SK-N-SH (cell line): ENCODE measurements around the gene LAMTOR2. TPM values are rescaled to one million over a fixed set of nuclear protein-coding genes. Genes with fewer than 3 reads are reported as not detected.

Experiments used
- CTCF ChIA-PET: fragments of 300-600, 350-600 bp; formaldehyde crosslinking; extraction: SDS; loops from one replicate; lab custom pipeline; 2021; lab: Yijun Ruan, JAX
- POLR2A ChIA-PET: fragments of 350-600 bp; sonication (Branson Sonifier 250); formaldehyde crosslinking; extraction: SDS; loops from one replicate; lab custom pipeline; 2020; ENCODE audit warnings: antibody characterized with exemption, inconsistent platforms; lab: Yijun Ruan, JAX
- DNase-seq: peaks from one replicate; pipeline ENCODE4 v3.0.0; 2012
- H2AFZ ChIP-seq: fragments of 200-600 bp; sonication (generic); 2 replicates; pipeline ENCODE4 v1.8.1; 2016; ENCODE audit warnings: antibody characterized with exemption, mild to moderate bottlenecking, low read depth
- H3F3A ChIP-seq: fragments of 200-600 bp; sonication (generic); replicated peaks from 2 replicates; pipeline ENCODE3; 2016; ENCODE audit warnings: antibody characterized with exemption, mild to moderate bottlenecking; ENCODE audit not compliant: insufficient read depth
- H3K27ac ChIP-seq, 2 experiments: fragments of 200-500 bp in 1 of 2; fragments of 200-600 bp in 1 of 2; sonication (Bioruptor generic) in 1 of 2; sonication (generic), shearing (Covaris generic) in 1 of 2; 2 replicates each; pipeline versions ENCODE4 v1.5.1 to v1.6.1; 2014 to 2016; ENCODE audit warnings: low read depth in 2 of 2, inconsistent platforms in 1 of 2, low read length in 1 of 2, mild to moderate bottlenecking in 1 of 2, mixed read lengths in 1 of 2
- H3K27me3 ChIP-seq: fragments of 200-600 bp; sonication (generic), shearing (Covaris generic); 2 replicates; pipeline ENCODE4 v1.6.1; 2016; ENCODE audit warnings: mixed run types; ENCODE audit not compliant: insufficient read depth
- H3K36me3 ChIP-seq, 2 experiments: fragments of 200-500 bp in 1 of 2; fragments of 200-600 bp in 1 of 2; sonication (Bioruptor generic) in 1 of 2; sonication (generic) in 1 of 2; replicated peaks in 1 of 2; 2 replicates each; pipeline versions ENCODE3 to v1.5.1; 2014 to 2016; ENCODE audit warnings: low read length in 1 of 2, mild to moderate bottlenecking in 1 of 2; ENCODE audit not compliant: insufficient read depth in 2 of 2, control insufficient read depth in 1 of 2
- H3K4me1 ChIP-seq, 2 experiments: fragments of 200-500 bp in 1 of 2; fragments of 200-600 bp in 1 of 2; sonication (Bioruptor generic) in 1 of 2; sonication (generic), shearing (Covaris generic) in 1 of 2; 2 replicates each; pipeline versions ENCODE4 v1.5.1 to v1.6.1; 2014 to 2016; ENCODE audit warnings: low read depth in 1 of 2, low read length in 1 of 2, mixed run types in 1 of 2; ENCODE audit not compliant: insufficient read depth in 2 of 2, control insufficient read depth in 1 of 2
- H3K4me2 ChIP-seq: fragments of 200-600 bp; sonication (generic), shearing (Covaris generic); 2 replicates; pipeline ENCODE4 v1.6.1; 2017; ENCODE audit warnings: mixed run types
- H3K4me3 ChIP-seq, 2 experiments: fragments of 200-500 bp in 1 of 2; fragments of 200-600 bp in 1 of 2; sonication (Bioruptor generic) in 1 of 2; sonication (generic), shearing (Covaris generic) in 1 of 2; 2 replicates each; pipeline versions ENCODE4 v1.5.1 to v1.8.1; 2014 to 2016; ENCODE audit warnings: low read depth in 2 of 2, inconsistent platforms in 1 of 2, low read length in 1 of 2, mild to moderate bottlenecking in 1 of 2, mixed read lengths in 1 of 2, moderate library complexity in 1 of 2
- H3K79me2 ChIP-seq: fragments of 200-600 bp; sonication (generic); 2 replicates; pipeline ENCODE4 v1.8.1; 2017; ENCODE audit warnings: mild to moderate bottlenecking; ENCODE audit not compliant: insufficient read depth
- H3K9ac ChIP-seq: fragments of 200-600 bp; sonication (generic); 2 replicates; pipeline ENCODE4 v1.6.1; 2017; ENCODE audit warnings: mixed run types
- H3K9me2 ChIP-seq: fragments of 200-600 bp; sonication (generic); 2 replicates; pipeline ENCODE4 v1.6.1; 2017; ENCODE audit warnings: mixed run types
- H3K9me3 ChIP-seq: fragments of 200-600 bp; sonication (generic); 2 replicates; pipeline ENCODE4 v1.6.1; 2017; ENCODE audit warnings: mixed run types, mild to moderate bottlenecking, moderate library complexity
- H4K20me1 ChIP-seq: fragments of 200-600 bp; sonication (generic); 2 replicates; pipeline ENCODE4 v1.6.1; 2017; ENCODE audit warnings: mild to moderate bottlenecking, mixed run types; ENCODE audit not compliant: insufficient read depth
- CHD2 ChIP-seq: fragments of 150-350 bp; IDR thresholded peaks from 2 replicates; pipeline ENCODE4 v1.6.1; 2018; ENCODE audit warnings: low read length; ENCODE audit not compliant: partially characterized antibody
- ELF1 ChIP-seq: IDR thresholded peaks from 2 replicates; pipeline ENCODE4 v1.4.0; 2012
- EZH2phosphoT487 ChIP-seq: fragments of 200-600 bp; sonication (generic); IDR thresholded peaks from 2 replicates; pipeline ENCODE4 v1.6.1; 2017; ENCODE audit warnings: low read depth, mixed run types, mild to moderate bottlenecking, antibody characterized with exemption, moderate library complexity, borderline replicate concordance
- FOSL2 ChIP-seq: IDR thresholded peaks from 2 replicates; pipeline ENCODE4 v1.4.0; 2012; ENCODE audit warnings: low read depth, mild to moderate bottlenecking, moderate library complexity, borderline replicate concordance
- GABPA ChIP-seq: IDR thresholded peaks from 2 replicates; pipeline ENCODE4 v1.4.0; 2012; ENCODE audit warnings: low read depth, mild to moderate bottlenecking
- GATA2 ChIP-seq: sonication (generic); formaldehyde crosslinking; IDR thresholded peaks from 2 replicates; pipeline ENCODE4 v1.5.0; 2020; ENCODE audit warnings: mild to moderate bottlenecking, missing genetic modification reagents
- JUND ChIP-seq: IDR thresholded peaks from 2 replicates; pipeline ENCODE4 v1.4.0; 2012
- MEF2A ChIP-seq: IDR thresholded peaks from 2 replicates; pipeline ENCODE4 v1.4.0; 2012; ENCODE audit warnings: low read depth, borderline replicate concordance
- MXI1 ChIP-seq: IDR thresholded peaks from 2 replicates; pipeline ENCODE4 v1.6.1; 2012; ENCODE audit warnings: mild to moderate bottlenecking, low read depth, low read length, improper control_type of control experiment
- NRF1 ChIP-seq: IDR thresholded peaks from 2 replicates; pipeline ENCODE4 v1.6.1; 2012; ENCODE audit warnings: low read depth, mild to moderate bottlenecking, low read length
- RCOR1 ChIP-seq: fragments of 150-350 bp; IDR thresholded peaks from 2 replicates; pipeline ENCODE4 v1.6.1; 2017; ENCODE audit warnings: antibody characterized with exemption, low read length
- RXRA ChIP-seq: IDR thresholded peaks from 2 replicates; pipeline ENCODE4 v1.4.0; 2012; ENCODE audit warnings: low read depth, mild to moderate bottlenecking, borderline replicate concordance
- SIN3A ChIP-seq: IDR thresholded peaks from 2 replicates; pipeline ENCODE4 v1.6.1; 2012; ENCODE audit warnings: low read depth, mild to moderate bottlenecking, low read length, moderate library complexity, borderline replicate concordance
- TCF12 ChIP-seq: IDR thresholded peaks from 2 replicates; pipeline ENCODE4 v1.4.0; 2012
- TEAD4 ChIP-seq: IDR thresholded peaks from 2 replicates; pipeline ENCODE4 v1.4.0; 2012; ENCODE audit warnings: mild to moderate bottlenecking, borderline replicate concordance; ENCODE audit not compliant: insufficient read depth
- WGBS: methylation state at CpG from one replicate; pipeline ENCODE4 v1.1.6; 2017; ENCODE audit warnings: low lambda C conversion rate; 5-methylcytosine and 5-hydroxymethylcytosine counted together
- polyA plus RNA-seq, 3 experiments: library from polyadenylated mRNA; depleted of rRNA; stranded (reverse); fragments of >200 nt; gene quantifications; 2 replicates each; pipeline ENCODE4 v1.2.3, GENCODE V29; 2012
- TF ChIP-seq, protein P1 (sequence below): fragments of 200-600 bp; sonication (generic); IDR thresholded peaks from 2 replicates; pipeline ENCODE4 v1.6.1; 2017; ENCODE audit warnings: antibody characterized with exemption, mild to moderate bottlenecking, moderate library complexity
- TF ChIP-seq, protein P2 (sequence below): fragments of 150-350 bp; IDR thresholded peaks from 2 replicates; pipeline ENCODE4 v1.6.1; 2016; ENCODE audit warnings: mild to moderate bottlenecking, low read depth, low read length
- TF ChIP-seq, protein P3 (sequence below): IDR thresholded peaks from 2 replicates; pipeline ENCODE4 v1.6.1; 2012; ENCODE audit warnings: mild to moderate bottlenecking, low read depth, low read length, moderate library complexity
- TF ChIP-seq, protein P4 (sequence below): IDR thresholded peaks from 2 replicates; pipeline ENCODE4 v1.4.0; 2012; ENCODE audit warnings: low read depth

LAMTOR2 gene
- polyA plus RNA-seq, 1 of the 3 experiments (the other 2 are of a cell fraction): 230 TPM

DNA sequence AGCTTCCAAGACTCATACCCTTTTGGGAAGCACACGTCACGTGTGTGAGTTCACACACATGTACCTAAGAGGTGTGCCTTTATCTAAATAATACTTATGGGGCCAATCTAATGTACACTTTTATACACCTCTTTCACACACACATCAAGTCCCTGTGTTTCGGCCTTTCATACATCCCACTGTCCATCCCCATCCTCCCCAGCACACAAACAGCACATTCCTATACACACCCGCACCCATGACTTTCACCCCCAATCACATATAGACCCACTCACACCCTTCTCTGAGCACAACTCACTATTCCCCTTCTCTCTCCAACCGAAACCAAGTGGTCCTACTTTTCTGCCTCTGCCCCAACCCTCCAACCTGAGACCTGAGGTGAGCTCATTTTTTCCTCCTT lies 24.1 kb downstream of the LAMTOR2 start:
- 95% methylated on average over 5 of the region's 5 CpGs for WGBS
- TF ChIP-seq RCOR1 (no peak), MXI1 (no peak), NRF1 (no peak), RXRA (no peak)
- TF ChIP-seq, protein P1, sequence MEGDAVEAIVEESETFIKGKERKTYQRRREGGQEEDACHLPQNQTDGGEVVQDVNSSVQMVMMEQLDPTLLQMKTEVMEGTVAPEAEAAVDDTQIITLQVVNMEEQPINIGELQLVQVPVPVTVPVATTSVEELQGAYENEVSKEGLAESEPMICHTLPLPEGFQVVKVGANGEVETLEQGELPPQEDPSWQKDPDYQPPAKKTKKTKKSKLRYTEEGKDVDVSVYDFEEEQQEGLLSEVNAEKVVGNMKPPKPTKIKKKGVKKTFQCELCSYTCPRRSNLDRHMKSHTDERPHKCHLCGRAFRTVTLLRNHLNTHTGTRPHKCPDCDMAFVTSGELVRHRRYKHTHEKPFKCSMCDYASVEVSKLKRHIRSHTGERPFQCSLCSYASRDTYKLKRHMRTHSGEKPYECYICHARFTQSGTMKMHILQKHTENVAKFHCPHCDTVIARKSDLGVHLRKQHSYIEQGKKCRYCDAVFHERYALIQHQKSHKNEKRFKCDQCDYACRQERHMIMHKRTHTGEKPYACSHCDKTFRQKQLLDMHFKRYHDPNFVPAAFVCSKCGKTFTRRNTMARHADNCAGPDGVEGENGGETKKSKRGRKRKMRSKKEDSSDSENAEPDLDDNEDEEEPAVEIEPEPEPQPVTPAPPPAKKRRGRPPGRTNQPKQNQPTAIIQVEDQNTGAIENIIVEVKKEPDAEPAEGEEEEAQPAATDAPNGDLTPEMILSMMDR: no peak
- TF ChIP-seq, all 33 proteins: peak for 0
- no peak overlapping the region for H2AFZ ChIP-seq
- peaks cover 2% of the 10 kb centered on the region for H3F3A ChIP-seq
- POLR2A ChIA-PET: interaction anchor here (2.4 kb wide), 1 partner anchor 8 kb away, joined by 7 read pairs; no protein-coding TSS in a partner anchor
- H3K9ac ChIP-seq: no peak overlapping the region
- no peak for DNase-seq
- H3K9me2 ChIP-seq: no peaks in the 10 kb centered on the region
- H3K9me3 ChIP-seq: no peaks in the 10 kb centered on the region
- H3K4me2 ChIP-seq: peak overlapping the region; percentile 86
- H3K4me1 ChIP-seq: peaks cover 3 to 34% of the 10 kb centered on the region in 2 experiments; a peak in 2 of 4 replicates
- CTCF ChIA-PET: interaction anchor here (0.7 to 3.1 kb wide), 6 partner anchors 12 to 181 kb away, joined by 3 to 15 read pairs (median 3); no protein-coding TSS in a partner anchor
- peaks cover 6 to 45% of the 10 kb centered on the region in 2 experiments for H3K36me3 ChIP-seq
- peak overlapping the region in 1 of 2 experiments; percentile 79; a peak in 2 of 4 replicates for H3K4me3 ChIP-seq
- peaks cover 90% of the 10 kb centered on the region for H3K79me2 ChIP-seq
- peaks cover 58% of the 10 kb centered on the region for H4K20me1 ChIP-seq
- H3K27me3 ChIP-seq: no peaks in the 10 kb centered on the region
- H3K27ac ChIP-seq: no peak overlapping the region

DNA sequence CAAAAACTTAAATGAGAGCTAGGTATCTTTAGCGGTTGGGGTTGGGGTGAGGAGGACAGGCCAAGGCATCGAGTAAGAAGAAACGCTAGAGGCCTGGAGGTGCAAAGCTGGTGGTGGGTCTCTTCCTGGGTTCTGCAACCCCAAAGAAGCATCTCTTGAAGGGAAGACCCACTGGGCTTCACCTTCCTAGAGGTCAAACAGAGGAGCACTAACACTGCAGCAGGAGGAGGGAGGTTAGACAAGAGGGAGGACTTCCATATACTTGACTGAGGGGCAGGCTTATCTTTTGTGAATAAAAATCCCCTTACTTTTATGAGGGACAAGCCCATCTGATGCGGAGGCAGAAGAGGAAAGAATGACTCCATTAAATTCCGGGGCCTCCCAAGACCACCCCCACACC lies 25.2 kb downstream of the LAMTOR2 start:
- Histone ChIP-seq H3K36me3 (peaks cover 2 to 36% of the 10 kb centered on the region in 2 experiments), H3K4me3 (peak overlapping the region; percentile 79 to 88), H3K9me2 (no peaks in the 10 kb centered on the region), H3F3A (no peaks in the 10 kb centered on the region), H3K9me3 (no peaks in the 10 kb centered on the region), H4K20me1 (peaks cover 52% of the 10 kb centered on the region), H3K27me3 (no peaks in the 10 kb centered on the region), H3K9ac (peak overlapping the region; percentile 90), H3K79me2 (peaks cover 93% of the 10 kb centered on the region), H2AFZ (no peak overlapping the region), H3K27ac (peak overlapping the region; percentile 1 to 12; a peak in 1 of 4 replicates), H3K4me1 (peaks cover 14 to 42% of the 10 kb centered on the region in 2 experiments; a peak in 3 of 4 replicates), H3K4me2 (peak overlapping the region; percentile 86)
- ChIA-PET CTCF (interaction anchor here (0.7 to 3.1 kb wide), 4 partner anchors 10 to 200 kb away, joined by 3 to 15 read pairs (median 4); no protein-coding TSS in a partner anchor), POLR2A (interaction anchor here (2.4 kb wide), 1 partner anchor 9 kb away, joined by 7 read pairs; no protein-coding TSS in a partner anchor)
- DNase-seq: no peak
- TF ChIP-seq, protein P2, sequence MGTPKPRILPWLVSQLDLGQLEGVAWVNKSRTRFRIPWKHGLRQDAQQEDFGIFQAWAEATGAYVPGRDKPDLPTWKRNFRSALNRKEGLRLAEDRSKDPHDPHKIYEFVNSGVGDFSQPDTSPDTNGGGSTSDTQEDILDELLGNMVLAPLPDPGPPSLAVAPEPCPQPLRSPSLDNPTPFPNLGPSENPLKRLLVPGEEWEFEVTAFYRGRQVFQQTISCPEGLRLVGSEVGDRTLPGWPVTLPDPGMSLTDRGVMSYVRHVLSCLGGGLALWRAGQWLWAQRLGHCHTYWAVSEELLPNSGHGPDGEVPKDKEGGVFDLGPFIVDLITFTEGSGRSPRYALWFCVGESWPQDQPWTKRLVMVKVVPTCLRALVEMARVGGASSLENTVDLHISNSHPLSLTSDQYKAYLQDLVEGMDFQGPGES: no peak
- TF ChIP-seq JUND (no peak), GABPA (no peak), TCF12 (no peak), NRF1 (no peak), MXI1 (no peak), ELF1 (no peak), EZH2phosphoT487 (no peak), GATA2 (CRISPR knock-in tag) (no peak), FOSL2 (no peak), SIN3A (no peak), TEAD4 (no peak), RCOR1 (no peak), RXRA (no peak), CHD2 (no peak), MEF2A (no peak)
- TF ChIP-seq, protein P3, sequence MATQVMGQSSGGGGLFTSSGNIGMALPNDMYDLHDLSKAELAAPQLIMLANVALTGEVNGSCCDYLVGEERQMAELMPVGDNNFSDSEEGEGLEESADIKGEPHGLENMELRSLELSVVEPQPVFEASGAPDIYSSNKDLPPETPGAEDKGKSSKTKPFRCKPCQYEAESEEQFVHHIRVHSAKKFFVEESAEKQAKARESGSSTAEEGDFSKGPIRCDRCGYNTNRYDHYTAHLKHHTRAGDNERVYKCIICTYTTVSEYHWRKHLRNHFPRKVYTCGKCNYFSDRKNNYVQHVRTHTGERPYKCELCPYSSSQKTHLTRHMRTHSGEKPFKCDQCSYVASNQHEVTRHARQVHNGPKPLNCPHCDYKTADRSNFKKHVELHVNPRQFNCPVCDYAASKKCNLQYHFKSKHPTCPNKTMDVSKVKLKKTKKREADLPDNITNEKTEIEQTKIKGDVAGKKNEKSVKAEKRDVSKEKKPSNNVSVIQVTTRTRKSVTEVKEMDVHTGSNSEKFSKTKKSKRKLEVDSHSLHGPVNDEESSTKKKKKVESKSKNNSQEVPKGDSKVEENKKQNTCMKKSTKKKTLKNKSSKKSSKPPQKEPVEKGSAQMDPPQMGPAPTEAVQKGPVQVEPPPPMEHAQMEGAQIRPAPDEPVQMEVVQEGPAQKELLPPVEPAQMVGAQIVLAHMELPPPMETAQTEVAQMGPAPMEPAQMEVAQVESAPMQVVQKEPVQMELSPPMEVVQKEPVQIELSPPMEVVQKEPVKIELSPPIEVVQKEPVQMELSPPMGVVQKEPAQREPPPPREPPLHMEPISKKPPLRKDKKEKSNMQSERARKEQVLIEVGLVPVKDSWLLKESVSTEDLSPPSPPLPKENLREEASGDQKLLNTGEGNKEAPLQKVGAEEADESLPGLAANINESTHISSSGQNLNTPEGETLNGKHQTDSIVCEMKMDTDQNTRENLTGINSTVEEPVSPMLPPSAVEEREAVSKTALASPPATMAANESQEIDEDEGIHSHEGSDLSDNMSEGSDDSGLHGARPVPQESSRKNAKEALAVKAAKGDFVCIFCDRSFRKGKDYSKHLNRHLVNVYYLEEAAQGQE: no peak
- TF ChIP-seq, protein P4, sequence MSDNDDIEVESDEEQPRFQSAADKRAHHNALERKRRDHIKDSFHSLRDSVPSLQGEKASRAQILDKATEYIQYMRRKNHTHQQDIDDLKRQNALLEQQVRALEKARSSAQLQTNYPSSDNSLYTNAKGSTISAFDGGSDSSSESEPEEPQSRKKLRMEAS: no peak
- 56% methylated on average over 5 of the region's 5 CpGs for WGBS
